GM19238 (cell line): ENCODE results near the gene NFIX.

Source experiments
- DNase-seq: peaks from one replicate; pipeline ENCODE4 v3.0.0; 2011; ENCODE audit warnings: low spot score; ENCODE audit not compliant: insufficient read length

The NFIX gene

DNA sequence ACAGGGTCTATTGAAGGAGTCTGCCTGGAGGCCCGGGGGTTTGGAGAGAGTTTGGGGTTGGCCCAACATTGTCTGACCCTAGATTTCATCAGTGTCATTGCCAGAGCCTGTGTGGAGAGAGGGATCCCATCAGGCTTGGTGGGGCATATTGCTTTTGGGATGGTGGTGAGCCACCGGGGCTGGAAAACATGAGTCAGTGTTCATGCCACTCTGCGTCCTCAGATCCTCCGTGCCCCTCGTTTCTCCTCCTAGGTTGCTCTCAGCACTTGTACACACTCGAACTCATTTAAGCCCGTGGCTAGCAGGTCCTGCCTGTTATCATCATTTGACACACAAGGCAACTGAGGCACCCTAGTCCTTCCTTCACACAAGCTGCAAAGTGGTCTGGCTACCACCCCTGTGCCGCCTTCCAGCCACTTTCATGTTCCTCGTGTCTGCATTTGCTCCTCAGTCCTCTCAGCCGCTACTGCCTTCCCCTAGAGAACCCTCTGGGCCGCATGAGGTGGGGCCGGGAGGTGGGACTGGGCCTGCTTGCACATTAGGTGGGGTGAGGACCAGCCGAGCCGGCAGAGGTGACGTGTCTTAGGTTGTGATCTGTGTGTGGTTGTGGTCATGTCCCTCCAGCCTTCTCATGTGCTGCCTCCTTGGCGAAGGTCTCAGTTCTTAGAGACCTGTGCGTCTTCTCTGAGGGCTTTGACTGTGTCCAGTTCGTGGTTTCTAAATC lies 126.4 kb downstream of the NFIX start:
- no peak for DNase-seq

DNA sequence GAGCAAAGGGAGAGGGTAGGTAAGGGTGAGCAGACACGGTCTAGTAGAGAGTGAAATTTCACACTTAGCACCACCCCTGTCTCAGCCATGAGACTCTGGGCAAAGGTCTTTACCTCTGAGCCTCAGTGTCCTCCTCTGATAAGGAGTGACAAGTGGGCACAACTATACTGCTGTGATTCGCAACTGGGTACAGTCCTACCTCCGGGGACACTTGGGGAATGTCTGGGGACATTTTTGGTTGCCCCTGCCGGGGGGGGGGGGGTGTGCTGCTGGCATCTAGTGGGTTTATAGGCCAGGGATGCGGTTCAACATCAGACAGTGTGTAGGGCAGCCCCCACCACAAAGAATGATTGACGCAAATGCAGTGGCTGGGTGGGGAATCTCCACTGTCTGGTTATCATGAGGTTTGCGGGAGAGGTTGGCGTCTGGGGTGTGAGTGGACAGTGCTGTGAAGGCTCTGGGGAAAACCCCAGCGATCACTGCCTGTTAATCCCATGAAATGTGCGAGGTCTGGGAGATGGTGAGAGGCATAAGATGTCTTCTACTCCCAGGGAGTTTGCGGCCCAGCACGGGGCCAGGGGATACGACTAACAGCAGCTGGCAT lies 127.1 kb downstream of the NFIX start:
- DNase-seq: no peak

DNA sequence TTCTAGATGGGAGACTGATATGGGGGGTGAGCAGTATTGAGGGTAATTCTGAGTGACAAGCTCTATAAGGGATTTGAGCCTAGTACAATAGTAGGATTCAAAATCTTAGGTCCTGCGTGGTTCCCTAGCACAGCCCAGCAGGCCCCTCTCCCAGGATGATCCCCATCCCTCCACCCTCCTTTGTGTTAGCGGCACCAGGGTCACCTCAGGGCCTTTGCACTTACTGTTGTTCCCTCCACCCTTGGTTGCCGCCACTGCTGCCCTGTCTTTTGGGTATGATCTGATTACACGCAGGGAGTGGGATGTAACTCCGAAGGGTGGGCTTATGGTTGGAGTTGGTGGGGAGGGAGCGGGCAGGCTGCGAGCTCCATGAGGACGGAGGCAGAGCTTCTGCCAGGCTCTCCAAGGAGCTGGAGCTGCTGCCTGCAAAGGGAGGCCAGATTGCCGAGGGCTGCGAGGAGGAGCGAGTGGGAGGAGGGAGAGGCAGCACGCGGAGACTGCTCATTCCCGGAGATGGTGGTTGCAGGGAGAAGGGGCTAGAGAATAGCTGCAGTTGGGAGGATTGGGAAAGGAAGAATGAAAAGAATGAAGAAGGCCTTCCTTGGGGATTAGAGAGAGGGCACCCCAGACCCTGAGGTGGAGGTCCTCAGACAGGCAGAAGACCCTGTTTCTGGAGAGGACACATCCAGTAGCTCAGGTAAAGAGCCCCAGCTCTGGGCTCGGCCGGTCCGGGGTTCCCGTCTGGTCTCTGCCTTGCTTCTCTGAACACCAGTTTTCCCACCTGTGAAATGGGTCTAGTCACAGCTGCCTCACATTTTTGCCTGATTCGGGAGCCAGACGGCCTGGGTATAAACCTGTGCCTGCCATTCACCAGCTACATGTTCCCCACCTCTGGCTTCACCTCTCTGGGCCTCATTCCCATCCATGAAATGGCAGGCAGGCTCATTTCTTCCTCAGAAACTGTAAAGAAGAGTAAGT lies 128.0 kb downstream of the NFIX start:
- DNase-seq: no peak

DNA sequence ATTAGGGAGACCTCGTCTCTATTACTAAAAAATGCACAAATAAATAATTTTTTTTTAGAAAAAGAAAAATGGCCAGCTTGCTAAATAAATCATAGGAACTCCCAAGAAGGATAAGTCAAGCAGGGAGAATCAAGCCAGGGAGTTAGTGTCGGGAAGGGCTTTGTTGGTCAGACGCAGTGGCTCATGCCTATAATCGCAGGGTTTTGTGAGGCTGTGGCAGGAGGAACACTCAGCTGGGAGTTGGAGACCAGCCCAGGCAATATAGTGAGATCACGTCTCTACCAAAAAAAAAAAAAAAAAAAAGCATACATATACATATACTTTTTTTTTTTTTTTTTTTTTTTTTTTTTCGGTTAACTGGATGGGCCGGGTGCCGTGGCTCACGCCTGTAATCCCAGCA lies 131.8 kb downstream of the NFIX start:
- DNase-seq: no peak

DNA sequence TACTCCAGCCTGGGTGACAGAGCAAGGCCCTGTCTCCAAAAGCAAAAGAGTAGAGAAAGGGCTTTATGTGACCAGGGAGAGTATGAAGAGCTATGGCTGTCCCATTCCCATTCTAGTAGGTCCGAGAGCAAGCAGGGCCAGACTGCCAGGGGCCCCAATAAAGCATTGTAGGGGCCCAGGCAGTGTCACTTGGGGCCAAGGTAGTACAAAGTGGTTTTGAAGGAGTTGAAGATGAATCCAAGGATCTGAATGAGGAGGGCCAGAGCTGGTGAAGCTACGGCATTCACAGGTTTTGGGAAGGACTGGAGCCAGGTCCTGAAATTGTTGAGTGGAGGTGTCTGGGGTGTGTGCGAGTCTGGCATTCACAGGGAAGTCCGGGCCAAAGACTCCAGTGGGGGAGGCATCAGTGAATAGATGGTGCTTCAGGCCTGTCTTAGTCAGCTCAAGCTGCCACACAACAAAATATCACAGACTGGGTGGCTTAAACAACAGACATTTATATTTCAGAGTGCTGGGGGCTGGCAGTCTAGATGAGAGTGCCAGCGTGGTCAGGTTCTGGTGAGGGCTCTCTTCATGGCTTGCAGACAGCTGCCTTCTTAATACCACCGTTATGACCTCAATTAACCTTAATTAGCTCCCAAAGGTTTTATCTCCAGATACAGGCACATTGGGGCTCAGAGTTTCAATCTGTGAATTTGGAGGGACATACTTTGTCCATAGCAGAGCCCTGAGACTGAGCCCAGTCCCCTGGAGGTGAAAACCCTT lies 132.7 kb downstream of the NFIX start:
- DNase-seq: no peak

DNA sequence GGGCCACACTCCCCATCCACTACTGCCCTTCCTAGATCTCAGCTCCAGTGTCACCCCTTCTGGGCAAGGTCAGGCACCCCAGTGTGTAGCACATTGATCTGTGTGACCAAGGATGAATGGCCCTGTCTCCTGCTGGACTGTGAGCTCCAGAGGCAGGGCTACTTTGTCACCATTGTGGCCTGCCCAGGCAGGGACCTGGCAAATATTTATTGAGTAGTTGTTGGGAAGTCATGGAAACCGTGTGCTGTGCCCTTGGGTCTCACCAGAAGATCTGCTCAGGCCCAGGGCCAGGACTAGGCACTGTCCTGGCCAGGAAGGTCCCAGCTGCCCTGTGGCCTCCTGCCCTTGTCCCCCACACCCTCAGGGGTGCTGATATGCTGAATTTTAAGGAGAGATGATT lies 133.3 kb downstream of the NFIX start:
- no peak for DNase-seq

DNA sequence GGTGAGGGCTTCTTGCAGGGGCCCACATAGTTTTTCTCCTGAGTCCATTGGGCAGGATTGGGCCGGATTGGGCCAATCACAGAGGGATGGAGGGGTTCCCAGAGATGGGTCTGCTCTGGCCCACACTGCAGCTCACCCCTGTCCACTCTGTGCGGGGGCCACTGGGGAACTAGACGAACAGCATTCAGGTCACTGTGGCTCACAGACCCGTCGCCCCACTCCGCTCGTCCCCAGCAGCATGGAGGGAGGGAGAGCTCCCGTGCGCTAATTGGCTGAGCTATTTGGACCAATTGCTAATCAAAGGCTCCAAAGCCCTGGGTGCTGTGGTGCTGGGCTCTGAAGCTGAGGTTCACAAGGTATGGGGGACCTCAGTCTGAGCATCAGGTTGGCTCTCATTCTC lies 134.1 kb downstream of the NFIX start:
- DNase-seq: no peak

DNA sequence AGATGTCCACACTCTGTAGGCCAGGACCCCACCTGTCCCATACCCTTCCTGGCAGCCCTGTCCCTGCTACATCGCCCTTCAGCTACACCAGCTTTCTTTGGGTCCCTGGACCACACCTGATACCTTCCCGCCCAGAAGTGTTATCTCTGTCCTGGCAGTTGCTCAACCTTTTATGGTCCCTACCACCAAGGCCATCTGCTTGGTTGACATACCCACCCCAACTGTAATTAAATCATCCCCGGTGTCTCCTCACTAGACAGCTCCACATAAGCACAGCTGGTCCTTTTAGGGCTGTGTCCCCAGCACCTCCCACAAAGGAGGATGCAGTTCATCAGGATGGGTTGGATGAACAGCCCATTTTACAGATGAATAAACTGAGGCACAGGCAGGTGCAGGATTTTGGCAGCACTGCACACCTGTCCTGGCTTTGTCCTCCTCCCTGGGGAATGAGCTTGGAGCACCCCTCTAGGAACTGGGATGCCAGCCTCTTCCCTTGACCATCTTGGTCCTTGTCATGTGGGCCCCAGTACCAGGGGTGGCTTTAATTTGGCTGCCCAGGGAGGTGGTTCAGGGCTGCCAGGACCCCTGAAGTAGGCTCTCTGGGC lies 135.7 kb downstream of the NFIX start:
- no peak for DNase-seq

DNA sequence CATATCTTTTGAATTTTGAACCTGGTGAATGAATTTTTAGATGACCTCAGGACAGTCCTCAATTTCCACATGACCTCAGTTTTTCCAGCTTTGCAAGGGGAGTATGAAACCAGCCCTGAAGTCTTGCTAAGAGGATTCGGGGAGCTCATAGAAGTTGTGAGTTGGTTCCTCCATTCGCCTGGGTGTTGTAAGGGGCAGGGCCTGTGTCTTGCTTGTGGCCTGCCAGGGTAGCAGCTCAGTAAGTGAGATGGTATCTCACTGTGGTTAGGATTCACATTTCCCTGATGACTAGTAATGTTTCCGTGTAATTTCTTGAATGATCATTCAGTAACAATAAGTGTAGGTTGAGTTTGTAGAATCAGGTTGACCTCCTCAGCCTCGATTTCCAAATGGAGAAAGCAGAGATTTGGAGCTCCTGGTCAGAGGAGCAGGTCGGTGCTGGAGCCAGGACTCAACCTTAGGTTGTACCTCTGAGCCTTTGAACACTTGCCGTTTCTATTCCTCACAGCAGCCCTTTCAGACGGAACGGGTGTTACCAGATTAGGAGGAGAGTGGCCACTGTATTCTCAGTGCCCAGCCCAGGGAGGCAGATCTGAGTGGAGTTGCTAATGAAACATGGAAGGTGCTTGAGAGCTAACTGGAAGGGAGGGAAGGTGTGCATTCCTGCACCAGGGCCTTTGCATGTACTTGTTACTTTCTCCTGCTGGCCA lies 137.4 kb downstream of the NFIX start:
- DNase-seq: no peak

DNA sequence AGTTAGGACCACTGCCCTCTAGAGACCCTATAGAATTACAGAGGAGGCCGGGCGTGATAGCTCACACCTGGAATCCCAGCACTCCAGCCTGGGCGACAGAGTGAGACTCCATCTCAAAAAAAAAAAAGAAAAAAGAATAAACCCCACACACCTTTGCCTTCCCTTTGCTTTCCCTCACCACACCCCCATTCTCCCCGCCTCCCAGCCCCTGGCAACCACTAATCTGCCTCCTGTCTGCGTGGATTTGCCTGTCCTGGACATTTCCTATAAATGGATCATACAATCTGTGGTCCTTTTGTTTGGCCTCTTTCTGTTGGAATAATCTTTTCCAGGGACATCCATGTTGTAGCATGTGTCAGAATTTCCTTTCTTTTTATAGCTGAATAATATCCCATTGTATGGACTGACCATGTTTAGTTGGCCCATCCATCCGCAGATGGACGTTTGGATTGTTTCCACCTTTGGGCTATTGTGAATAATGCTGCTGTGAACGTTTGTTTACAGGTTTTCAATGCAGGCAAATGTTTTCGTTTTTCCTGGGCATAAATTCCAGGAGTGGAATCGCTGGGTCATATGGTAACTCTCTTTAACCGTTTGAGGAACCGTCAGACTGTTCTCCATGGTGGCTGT lies 138.1 kb downstream of the NFIX start:
- DNase-seq: no peak

DNA sequence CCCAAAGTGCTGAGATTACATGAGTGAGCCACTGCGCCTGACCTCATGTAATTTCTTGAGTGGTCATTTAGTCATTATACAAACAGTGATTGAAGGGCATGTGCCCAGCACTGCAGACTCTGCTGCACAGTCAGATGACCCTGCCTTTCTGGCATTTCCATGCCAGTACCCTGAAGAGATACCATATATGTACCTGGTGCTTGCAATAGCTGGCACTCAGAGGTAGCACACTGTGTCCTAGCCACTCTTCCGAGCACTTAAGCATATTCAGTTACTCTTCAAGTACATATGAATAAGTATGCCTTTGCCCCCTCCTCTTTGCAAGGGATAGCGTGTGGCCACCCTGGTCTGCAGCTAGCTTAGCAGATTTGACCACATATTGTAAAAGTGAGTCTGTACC lies 139.4 kb downstream of the NFIX start:
- DNase-seq: no peak

DNA sequence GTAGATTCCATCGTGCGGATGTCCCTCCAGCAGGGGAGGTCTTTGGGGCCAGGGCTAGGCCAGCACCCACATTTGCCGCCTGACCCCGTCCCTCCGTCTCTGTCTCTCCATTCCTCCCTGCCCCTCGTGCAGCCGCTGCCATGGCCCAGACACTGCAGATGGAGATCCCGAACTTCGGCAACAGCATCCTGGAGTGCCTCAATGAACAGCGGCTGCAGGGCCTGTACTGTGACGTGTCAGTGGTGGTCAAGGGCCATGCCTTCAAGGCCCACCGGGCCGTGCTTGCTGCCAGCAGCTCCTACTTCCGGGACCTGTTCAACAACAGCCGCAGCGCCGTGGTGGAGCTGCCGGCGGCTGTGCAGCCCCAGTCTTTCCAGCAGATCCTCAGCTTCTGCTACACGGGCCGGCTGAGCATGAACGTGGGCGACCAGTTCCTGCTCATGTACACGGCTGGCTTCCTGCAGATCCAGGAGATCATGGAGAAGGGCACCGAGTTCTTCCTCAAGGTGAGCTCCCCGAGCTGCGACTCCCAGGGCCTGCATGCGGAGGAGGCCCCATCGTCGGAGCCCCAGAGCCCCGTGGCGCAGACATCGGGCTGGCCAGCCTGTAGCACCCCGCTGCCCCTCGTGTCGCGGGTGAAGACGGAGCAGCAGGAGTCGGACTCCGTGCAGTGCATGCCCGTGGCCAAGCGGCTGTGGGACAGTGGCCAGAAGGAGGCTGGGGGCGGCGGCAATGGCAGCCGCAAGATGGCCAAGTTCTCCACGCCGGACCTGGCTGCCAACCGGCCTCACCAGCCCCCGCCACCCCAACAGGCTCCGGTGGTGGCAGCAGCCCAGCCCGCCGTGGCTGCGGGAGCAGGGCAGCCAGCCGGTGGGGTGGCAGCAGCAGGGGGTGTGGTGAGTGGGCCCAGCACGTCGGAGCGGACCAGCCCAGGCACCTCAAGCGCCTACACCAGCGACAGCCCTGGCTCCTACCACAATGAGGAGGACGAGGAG lies 140.1 kb downstream of the NFIX start:
- no peak for DNase-seq

DNA sequence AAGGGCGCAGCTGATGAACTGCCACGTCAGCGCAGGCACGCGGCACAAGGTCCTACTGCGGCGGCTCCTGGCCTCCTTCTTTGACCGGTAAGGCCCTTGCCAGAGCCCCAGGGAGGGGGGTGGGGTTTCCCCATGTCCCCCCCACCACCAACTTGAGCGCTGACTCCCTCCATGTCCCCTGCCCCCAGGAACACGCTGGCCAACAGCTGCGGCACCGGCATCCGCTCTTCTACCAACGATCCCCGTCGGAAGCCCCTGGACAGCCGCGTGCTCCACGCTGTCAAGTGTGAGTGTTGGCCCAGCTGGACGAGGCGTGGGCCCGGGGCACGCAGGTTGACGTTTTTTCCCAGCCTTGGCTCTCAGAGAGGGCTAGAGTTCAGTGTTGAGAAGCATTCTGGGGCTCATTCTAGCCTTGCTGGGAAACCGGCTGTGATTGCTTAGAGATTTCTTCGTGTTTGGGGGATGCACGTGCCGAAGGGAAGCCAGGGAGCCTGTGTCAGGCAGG lies 142.1 kb downstream of the NFIX start:
- no peak for DNase-seq

DNA sequence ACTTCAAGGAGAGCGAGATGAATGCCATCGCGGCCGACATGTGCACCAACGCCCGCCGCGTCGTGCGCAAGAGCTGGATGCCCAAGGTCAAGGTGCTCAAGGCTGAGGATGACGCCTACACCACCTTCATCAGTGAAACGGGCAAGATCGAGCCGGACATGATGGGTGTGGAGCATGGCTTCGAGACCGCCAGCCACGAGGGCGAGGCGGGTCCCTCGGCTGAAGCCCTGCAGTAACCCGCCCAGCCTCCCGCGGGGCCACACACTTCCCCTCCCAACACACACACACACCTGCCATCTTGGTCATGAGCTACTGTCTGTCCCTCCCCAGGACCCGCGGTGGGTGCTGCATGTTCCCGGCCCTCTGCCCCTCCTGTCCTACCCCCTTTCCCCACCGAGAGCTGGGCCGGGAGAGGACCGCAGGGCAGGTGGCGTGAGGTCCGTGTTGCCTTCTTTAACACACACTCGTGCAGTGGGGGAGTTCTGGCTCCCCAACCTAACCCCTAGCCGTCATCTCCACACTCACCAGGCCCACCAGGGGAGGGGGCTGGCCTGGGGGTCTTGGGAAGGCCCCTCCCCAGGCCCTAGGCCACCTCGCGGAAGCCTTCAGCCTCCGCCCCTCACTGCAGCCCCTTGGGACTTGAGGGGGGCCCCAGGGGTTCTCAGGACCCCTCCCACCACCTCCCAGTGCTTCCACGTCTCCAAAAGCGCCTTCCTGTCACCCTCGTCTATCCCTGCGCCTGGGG lies 143.1 kb downstream of the NFIX start:
- no peak for DNase-seq

DNA sequence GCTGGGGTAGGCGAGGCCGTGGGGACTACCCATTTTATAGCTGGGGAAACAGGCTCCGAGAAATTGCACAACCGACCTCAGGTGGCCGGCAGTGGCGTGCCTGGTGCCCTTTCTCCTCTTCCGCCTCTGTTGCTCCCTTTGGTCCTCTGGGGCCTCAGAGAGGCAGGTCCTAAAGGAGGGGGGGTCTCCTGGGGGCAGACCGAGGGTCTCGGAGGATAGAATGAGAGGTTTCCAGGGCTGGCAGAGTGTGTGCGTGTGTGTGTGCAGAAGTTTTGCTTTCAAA lies 143.6 kb downstream of the NFIX start:
- no peak for DNase-seq

DNA sequence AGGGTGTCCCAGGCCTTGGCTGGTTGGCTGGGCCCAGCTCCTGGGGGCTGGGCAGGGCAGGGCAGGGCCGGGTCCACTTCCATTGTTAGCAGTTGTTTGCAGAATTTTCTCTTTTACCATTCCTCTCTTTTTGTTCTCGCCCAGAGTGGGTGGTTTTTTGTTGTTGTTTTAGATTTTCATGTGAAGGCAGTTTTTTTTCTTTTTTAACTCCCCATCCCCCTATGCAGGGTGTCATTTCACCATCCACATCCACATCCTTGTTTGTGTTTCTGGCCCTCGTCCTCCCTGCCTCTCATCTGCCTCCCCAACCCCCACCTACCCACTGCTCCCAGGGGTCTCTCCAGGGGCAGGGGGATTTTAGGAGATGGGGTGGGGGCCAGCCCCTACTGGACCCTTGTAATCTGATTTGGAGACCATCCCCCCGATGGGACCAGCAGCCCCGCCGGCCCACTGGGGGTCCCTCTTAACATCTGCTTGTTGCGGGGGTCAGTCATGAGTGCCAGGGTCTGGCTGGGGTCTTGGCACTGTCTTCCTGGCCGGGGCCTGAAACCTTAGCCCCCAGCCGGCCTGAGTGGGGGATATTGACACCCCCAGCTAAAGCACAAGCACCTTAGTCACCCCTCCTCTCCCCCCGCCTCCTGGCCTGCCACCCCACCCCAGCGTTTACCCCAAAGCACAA lies 144.5 kb downstream of the NFIX start:
- no peak for DNase-seq

DNA sequence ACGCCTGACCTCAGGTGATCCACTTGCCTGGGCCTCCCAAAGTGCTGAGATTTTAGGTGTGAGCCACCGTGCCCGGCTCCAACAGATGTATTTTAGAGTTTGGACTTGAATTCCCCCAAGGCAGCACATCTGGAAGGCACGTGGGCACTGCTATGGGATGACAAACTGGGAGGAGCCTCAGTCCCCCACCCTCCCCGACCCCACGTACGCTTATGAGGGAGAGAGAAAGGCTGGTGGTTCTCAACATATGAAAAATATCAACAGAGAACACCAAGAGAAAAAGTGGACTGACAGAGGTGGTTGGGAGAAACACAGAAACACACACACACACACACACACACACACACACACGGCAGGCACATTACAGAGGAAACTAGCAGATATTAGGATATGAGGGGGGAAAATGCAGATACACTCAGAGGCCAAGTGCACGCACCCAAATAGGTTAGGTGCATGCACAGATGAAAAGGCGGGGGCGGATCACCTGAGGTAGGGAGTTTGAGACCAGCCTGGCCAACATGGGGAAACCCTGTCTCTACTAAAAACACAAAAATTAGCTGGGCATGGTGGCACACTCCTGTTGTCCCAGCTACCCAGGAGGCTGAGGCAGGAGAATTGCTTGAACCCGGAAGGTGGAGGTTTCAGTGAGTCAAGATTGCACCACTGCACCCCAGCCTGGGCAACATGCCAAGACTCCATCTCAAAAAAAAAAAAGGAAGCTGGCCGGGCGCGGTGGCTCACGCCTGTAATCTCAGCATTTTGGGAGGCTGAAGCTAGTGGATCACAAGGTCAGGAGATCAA lies 151.7 kb downstream of the NFIX start:
- no peak for DNase-seq
